H1 (cell line): ENCODE data around the gene ZBTB7A. TPM values are rescaled to one million over a fixed set of nuclear protein-coding genes. Genes with fewer than 3 reads are reported as not detected.

Experiments
- FOSL1 ChIP-seq: IDR thresholded peaks from 2 replicates; pipeline ENCODE4 v1.6.1; 2011; ENCODE audit warnings: mild to moderate bottlenecking, low read depth, low read length, moderate library complexity; ENCODE audit not compliant: insufficient read depth
- KDM4A ChIP-seq: IDR thresholded peaks from one replicate; pipeline ENCODE4 v1.7.1; 2012; ENCODE audit warnings: low read depth, mild to moderate bottlenecking, moderate library complexity, low read length, inconsistent platforms; ENCODE audit not compliant: severe bottlenecking
- NRF1 ChIP-seq: IDR thresholded peaks from 2 replicates; pipeline ENCODE4 v1.6.1; 2011; ENCODE audit warnings: mild to moderate bottlenecking, low read depth, low read length, improper control_type of control experiment
- PHF8 ChIP-seq: fragments of 200-600 bp; sonication (generic); conservative IDR thresholded peaks from 2 replicates; pipeline ENCODE4 v1.7.1; 2012; ENCODE audit warnings: low read depth, mild to moderate bottlenecking, inconsistent platforms, low read length, moderate library complexity
- RAD21 ChIP-seq, 2 experiments: IDR thresholded peaks in 1 of 2; conservative IDR thresholded peaks in 1 of 2; 2 replicates each; pipeline ENCODE4 v1.6.1; 2011; ENCODE audit warnings: low read depth in 2 of 2, low read length in 2 of 2, improper control_type of control experiment in 1 of 2, inconsistent platforms in 1 of 2, mild to moderate bottlenecking in 1 of 2, moderate library complexity in 1 of 2
- SAP30 ChIP-seq: fragments of 300-600 bp; sonication (generic); IDR thresholded peaks from 2 replicates; pipeline ENCODE4 v1.7.1; 2012; ENCODE audit warnings: low read length, moderate library complexity, mild to moderate bottlenecking, inconsistent platforms; ENCODE audit not compliant: insufficient read depth, insufficient replicate concordance
- SP4 ChIP-seq: IDR thresholded peaks from 2 replicates; pipeline ENCODE4 v1.6.1; 2012; ENCODE audit warnings: low read length, inconsistent platforms
- polyA plus RNA-seq, 7 experiments: library from polyadenylated mRNA; depleted of rRNA in 3 of 7; stranded (reverse) in 5 of 7; unstranded in 2 of 7; fragments of >200 nt in 5 of 7; fragments of 200-250 nt in 2 of 7; gene quantifications; 1 replicate in 5 of 7; 2 replicates in 1 of 7; 4 replicates in 1 of 7; pipeline versions ENCODE4 v1.2.1 to v1.2.3, GENCODE V29; 2011 to 2013; ENCODE audit warnings: missing spikeins in 2 of 7, mixed read lengths in 2 of 7
- total RNA-seq: library from RNA; stranded (reverse); fragmentation: NEBNext Ultra II Directional; extraction: Animal tissue kit (Norgen Biotek cat#: 25700); gene quantifications from 2 replicates; pipeline ENCODE4 v1.2.1, GENCODE V29; 2021
- TF ChIP-seq, protein P1 (sequence below): fragments of 300-600 bp; sonication (generic); IDR thresholded peaks from 2 replicates; pipeline ENCODE4 v1.7.1; 2012; ENCODE audit warnings: low read length, moderate library complexity, mild to moderate bottlenecking, inconsistent platforms; ENCODE audit not compliant: insufficient replicate concordance
- TF ChIP-seq, protein P2 (sequence below): IDR thresholded peaks from 2 replicates; pipeline ENCODE4 v1.6.1; 2012; ENCODE audit warnings: inconsistent platforms

Gene ZBTB7A
- total and polyA plus RNA-seq, 2 of the 8 experiments (the other 6 are each of a cell fraction or from before 2014, with no cell fraction given), result 5.6 to 17.8 TPM

DNA sequence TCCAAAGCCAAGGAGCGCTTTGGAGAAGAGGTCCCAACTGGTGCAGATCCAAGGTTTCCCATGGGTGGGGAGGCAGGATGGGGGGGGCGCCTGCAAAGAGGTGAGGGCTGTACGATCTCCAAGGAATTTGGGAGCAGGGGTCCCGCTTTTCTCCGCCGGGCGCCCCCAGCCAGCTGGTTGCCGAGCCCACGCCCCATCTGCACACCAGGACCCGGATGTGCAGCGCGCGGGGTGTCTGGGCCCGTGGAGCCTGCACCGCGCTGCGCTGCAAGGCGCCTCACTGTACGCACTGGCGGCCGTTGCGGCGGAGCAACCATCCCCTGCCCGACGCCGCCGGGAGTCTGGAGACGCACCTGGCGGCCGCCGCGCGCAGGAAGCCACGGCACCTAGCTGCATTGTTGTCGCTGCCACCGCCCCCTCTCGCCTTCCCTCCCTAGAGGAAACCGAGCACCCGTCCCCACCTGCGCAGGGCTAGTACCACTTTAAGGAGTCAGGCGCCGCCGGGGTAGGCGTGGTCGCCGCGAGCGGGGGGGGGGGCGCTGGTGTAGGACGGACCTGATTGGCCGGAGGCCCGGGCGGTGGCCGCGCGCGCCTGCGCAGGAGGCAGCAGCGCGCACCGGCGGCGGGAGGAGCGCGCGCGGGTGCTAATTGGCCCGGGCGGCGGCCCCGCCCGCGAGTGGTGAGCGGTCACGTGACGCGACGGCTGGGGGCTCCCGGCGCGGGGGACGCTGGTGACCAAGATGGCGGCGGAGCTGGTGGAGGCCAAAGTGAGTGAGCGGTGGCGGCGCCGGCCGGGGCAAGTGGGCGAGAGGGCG lies 59.5 kb downstream of the ZBTB7A start, which contains the start of gene PIAS4 (continued):
- TF ChIP-seq RAD21 (IDR thresholded peaks at IDR 0.05 in 1 of 2, conservative IDR thresholded peaks at IDR 0.05 in 1 of 2; ENCODE audit: low read depth in 2 of 2, low read length in 2 of 2) (no peak; a peak in 1 of 4 replicates), FOSL1 (no peak), PHF8 (peak; percentile 94), NRF1 (peak; percentile 82), SAP30 (no peak), KDM4A (peak; percentile 50), SP4 (0 out of 2 replicates have a peak, but pooled peaks have one; percentile 27)
- TF ChIP-seq, protein P1, sequence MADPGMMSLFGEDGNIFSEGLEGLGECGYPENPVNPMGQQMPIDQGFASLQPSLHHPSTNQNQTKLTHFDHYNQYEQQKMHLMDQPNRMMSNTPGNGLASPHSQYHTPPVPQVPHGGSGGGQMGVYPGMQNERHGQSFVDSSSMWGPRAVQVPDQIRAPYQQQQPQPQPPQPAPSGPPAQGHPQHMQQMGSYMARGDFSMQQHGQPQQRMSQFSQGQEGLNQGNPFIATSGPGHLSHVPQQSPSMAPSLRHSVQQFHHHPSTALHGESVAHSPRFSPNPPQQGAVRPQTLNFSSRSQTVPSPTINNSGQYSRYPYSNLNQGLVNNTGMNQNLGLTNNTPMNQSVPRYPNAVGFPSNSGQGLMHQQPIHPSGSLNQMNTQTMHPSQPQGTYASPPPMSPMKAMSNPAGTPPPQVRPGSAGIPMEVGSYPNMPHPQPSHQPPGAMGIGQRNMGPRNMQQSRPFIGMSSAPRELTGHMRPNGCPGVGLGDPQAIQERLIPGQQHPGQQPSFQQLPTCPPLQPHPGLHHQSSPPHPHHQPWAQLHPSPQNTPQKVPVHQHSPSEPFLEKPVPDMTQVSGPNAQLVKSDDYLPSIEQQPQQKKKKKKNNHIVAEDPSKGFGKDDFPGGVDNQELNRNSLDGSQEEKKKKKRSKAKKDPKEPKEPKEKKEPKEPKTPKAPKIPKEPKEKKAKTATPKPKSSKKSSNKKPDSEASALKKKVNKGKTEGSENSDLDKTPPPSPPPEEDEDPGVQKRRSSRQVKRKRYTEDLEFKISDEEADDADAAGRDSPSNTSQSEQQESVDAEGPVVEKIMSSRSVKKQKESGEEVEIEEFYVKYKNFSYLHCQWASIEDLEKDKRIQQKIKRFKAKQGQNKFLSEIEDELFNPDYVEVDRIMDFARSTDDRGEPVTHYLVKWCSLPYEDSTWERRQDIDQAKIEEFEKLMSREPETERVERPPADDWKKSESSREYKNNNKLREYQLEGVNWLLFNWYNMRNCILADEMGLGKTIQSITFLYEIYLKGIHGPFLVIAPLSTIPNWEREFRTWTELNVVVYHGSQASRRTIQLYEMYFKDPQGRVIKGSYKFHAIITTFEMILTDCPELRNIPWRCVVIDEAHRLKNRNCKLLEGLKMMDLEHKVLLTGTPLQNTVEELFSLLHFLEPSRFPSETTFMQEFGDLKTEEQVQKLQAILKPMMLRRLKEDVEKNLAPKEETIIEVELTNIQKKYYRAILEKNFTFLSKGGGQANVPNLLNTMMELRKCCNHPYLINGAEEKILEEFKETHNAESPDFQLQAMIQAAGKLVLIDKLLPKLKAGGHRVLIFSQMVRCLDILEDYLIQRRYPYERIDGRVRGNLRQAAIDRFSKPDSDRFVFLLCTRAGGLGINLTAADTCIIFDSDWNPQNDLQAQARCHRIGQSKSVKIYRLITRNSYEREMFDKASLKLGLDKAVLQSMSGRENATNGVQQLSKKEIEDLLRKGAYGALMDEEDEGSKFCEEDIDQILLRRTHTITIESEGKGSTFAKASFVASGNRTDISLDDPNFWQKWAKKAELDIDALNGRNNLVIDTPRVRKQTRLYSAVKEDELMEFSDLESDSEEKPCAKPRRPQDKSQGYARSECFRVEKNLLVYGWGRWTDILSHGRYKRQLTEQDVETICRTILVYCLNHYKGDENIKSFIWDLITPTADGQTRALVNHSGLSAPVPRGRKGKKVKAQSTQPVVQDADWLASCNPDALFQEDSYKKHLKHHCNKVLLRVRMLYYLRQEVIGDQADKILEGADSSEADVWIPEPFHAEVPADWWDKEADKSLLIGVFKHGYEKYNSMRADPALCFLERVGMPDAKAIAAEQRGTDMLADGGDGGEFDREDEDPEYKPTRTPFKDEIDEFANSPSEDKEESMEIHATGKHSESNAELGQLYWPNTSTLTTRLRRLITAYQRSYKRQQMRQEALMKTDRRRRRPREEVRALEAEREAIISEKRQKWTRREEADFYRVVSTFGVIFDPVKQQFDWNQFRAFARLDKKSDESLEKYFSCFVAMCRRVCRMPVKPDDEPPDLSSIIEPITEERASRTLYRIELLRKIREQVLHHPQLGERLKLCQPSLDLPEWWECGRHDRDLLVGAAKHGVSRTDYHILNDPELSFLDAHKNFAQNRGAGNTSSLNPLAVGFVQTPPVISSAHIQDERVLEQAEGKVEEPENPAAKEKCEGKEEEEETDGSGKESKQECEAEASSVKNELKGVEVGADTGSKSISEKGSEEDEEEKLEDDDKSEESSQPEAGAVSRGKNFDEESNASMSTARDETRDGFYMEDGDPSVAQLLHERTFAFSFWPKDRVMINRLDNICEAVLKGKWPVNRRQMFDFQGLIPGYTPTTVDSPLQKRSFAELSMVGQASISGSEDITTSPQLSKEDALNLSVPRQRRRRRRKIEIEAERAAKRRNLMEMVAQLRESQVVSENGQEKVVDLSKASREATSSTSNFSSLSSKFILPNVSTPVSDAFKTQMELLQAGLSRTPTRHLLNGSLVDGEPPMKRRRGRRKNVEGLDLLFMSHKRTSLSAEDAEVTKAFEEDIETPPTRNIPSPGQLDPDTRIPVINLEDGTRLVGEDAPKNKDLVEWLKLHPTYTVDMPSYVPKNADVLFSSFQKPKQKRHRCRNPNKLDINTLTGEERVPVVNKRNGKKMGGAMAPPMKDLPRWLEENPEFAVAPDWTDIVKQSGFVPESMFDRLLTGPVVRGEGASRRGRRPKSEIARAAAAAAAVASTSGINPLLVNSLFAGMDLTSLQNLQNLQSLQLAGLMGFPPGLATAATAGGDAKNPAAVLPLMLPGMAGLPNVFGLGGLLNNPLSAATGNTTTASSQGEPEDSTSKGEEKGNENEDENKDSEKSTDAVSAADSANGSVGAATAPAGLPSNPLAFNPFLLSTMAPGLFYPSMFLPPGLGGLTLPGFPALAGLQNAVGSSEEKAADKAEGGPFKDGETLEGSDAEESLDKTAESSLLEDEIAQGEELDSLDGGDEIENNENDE, result no peak
- TF ChIP-seq, protein P2, sequence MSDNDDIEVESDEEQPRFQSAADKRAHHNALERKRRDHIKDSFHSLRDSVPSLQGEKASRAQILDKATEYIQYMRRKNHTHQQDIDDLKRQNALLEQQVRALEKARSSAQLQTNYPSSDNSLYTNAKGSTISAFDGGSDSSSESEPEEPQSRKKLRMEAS, result peak; percentile 84
